IMR-90 (cell line): Measurements from ENCODE around the gene FAM162A. TPM values are rescaled to one million over a fixed set of nuclear protein-coding genes. Genes with fewer than 3 reads are reported as not detected.

Experiments
- ATAC-seq: fragments of 200-7000 bp; cut with Tn5 transposase; 2 replicates; pipeline ENCODE4 v1.9.1; 2020; ENCODE audit warnings: low read depth, mild to moderate bottlenecking, moderate library complexity
- BruUV-seq: library from RNA; stranded (reverse); fragments of 400-500 nt; replicated peaks from 2 replicates; lab custom pipeline; 2021; lab: Mats Ljungman, UMichigan
- CTCF ChIA-PET: fragments of 300-600 bp; formaldehyde crosslinking; extraction: SDS; loops from one replicate; lab custom pipeline; 2021; ENCODE audit warnings: antibody characterized with exemption; lab: Yijun Ruan, JAX
- POLR2A ChIA-PET: fragments of 300-600 bp; sonication (Branson Sonifier 250); formaldehyde crosslinking; loops from one replicate; lab custom pipeline; 2022; ENCODE audit warnings: antibody characterized with exemption; ENCODE audit not compliant: unreplicated experiment; lab: Charles Lee
- DNase-seq: peaks from one replicate; pipeline ENCODE4 v3.0.0; 2013
- H2AFZ ChIP-seq: replicated peaks from 2 replicates; pipeline ENCODE3; 2013; ENCODE audit warnings: low read length, mild to moderate bottlenecking; ENCODE audit not compliant: poor library complexity
- H2AK5ac ChIP-seq: 2 replicates; pipeline ENCODE4 v1.6.1; 2013; ENCODE audit warnings: low read depth, low read length, inconsistent platforms
- H2AK9ac ChIP-seq: replicated peaks from 2 replicates; pipeline ENCODE3; 2013; ENCODE audit warnings: mild to moderate bottlenecking, low read depth, low read length, moderate library complexity; ENCODE audit not compliant: poor library complexity
- H2BK120ac ChIP-seq: 2 replicates; pipeline ENCODE4 v1.6.1; 2013; ENCODE audit warnings: low read depth, low read length, inconsistent platforms
- H2BK15ac ChIP-seq: 3 replicates; pipeline ENCODE4 v1.6.1; 2013; ENCODE audit warnings: low read depth, low read length, inconsistent platforms
- H2BK20ac ChIP-seq: 2 replicates; pipeline ENCODE4 v1.6.1; 2013; ENCODE audit warnings: low read depth, mild to moderate bottlenecking, inconsistent platforms, low read length, moderate library complexity
- H2BK5ac ChIP-seq: 2 replicates; pipeline ENCODE4 v1.6.1; 2013; ENCODE audit warnings: mild to moderate bottlenecking, low read depth, low read length, inconsistent platforms; ENCODE audit not compliant: poor library complexity, severe bottlenecking
- H3K14ac ChIP-seq: replicated peaks from 2 replicates; pipeline ENCODE4 v1.6.1; 2013; ENCODE audit warnings: low read depth, low read length, inconsistent platforms
- H3K18ac ChIP-seq: 2 replicates; pipeline ENCODE4 v1.6.1; 2013; ENCODE audit warnings: low read depth, low read length, control low read depth
- H3K23ac ChIP-seq: 2 replicates; pipeline ENCODE4 v1.6.1; 2013; ENCODE audit warnings: low read depth, low read length, inconsistent platforms
- H3K27ac ChIP-seq: 2 replicates; pipeline ENCODE4 v1.5.1; 2013; ENCODE audit warnings: mild to moderate bottlenecking, control low read depth, low read length; ENCODE audit not compliant: insufficient read depth
- H3K27me3 ChIP-seq: 2 replicates; pipeline ENCODE4 v1.6.1; 2013; ENCODE audit warnings: low read length; ENCODE audit not compliant: control insufficient read depth, insufficient read depth
- H3K36me3 ChIP-seq: 2 replicates; pipeline ENCODE4 v1.6.1; 2013; ENCODE audit warnings: low read length, mixed read lengths; ENCODE audit not compliant: control insufficient read depth, insufficient read depth
- H3K4ac ChIP-seq: 2 replicates; pipeline ENCODE4 v1.6.1; 2013; ENCODE audit warnings: low read depth, low read length, inconsistent platforms
- H3K4me1 ChIP-seq: 2 replicates; pipeline ENCODE4 v1.6.1; 2013; ENCODE audit warnings: low read length, mixed read lengths; ENCODE audit not compliant: control insufficient read depth, insufficient read depth
- H3K4me2 ChIP-seq: 2 replicates; pipeline ENCODE4 v1.6.1; 2013; ENCODE audit warnings: low read depth, mild to moderate bottlenecking, control low read depth, low read length, moderate library complexity
- H3K4me3 ChIP-seq: 2 replicates; pipeline ENCODE4 v1.5.1; 2013; ENCODE audit warnings: low read depth, mild to moderate bottlenecking, control low read depth, low read length, moderate library complexity; ENCODE audit not compliant: insufficient read depth
- H3K56ac ChIP-seq: 2 replicates; pipeline ENCODE4 v1.6.1; 2013; ENCODE audit warnings: low read length, inconsistent platforms; ENCODE audit not compliant: insufficient read depth; ENCODE audit errors: extremely low read depth
- H3K79me1 ChIP-seq, 2 experiments: 2 replicates each; pipeline ENCODE4 v1.6.1; 2013; ENCODE audit warnings: low read length in 2 of 2, inconsistent platforms in 1 of 2, low read depth in 1 of 2
- H3K9ac ChIP-seq: 2 replicates; pipeline ENCODE4 v1.6.1; 2013; ENCODE audit warnings: low read depth, low read length, control low read depth
- H3K9me1 ChIP-seq: 2 replicates; pipeline ENCODE4 v1.6.1; 2013; ENCODE audit warnings: low read length, inconsistent platforms; ENCODE audit not compliant: insufficient read depth
- H3K9me3 ChIP-seq: 2 replicates; pipeline ENCODE4 v1.6.1; 2013; ENCODE audit warnings: low read length; ENCODE audit not compliant: control insufficient read depth, insufficient read depth
- H4K20me1 ChIP-seq: 2 replicates; pipeline ENCODE4 v1.6.1; 2013; ENCODE audit warnings: low read length, inconsistent platforms; ENCODE audit not compliant: insufficient read depth
- H4K5ac ChIP-seq: 2 replicates; pipeline ENCODE4 v1.6.1; 2013; ENCODE audit warnings: mild to moderate bottlenecking, low read depth, low read length, control low read depth
- H4K8ac ChIP-seq, 2 experiments: 2 replicates each; pipeline ENCODE4 v1.6.1; 2013; ENCODE audit warnings: low read depth in 2 of 2, low read length in 2 of 2, control low read depth in 1 of 2, inconsistent platforms in 1 of 2
- H4K91ac ChIP-seq: 2 replicates; pipeline ENCODE4 v1.6.1; 2013; ENCODE audit warnings: low read depth, low read length, inconsistent platforms; ENCODE audit not compliant: insufficient read depth
- BHLHE40 ChIP-seq: fragments of 150-350 bp; IDR thresholded peaks from 2 replicates; pipeline ENCODE4 v1.6.1; 2016; ENCODE audit warnings: mild to moderate bottlenecking, low read depth, low read length
- CEBPB ChIP-seq: IDR thresholded peaks from 2 replicates; pipeline ENCODE4 v1.6.1; 2012; ENCODE audit warnings: low read depth, low read length, improper control_type of control experiment
- CHD1 ChIP-seq: IDR thresholded peaks from 2 replicates; pipeline ENCODE4 v1.6.1; 2012; ENCODE audit warnings: low read depth, low read length, improper control_type of control experiment
- FOS ChIP-seq: fragments of 150-350 bp; IDR thresholded peaks from 2 replicates; pipeline ENCODE4 v1.6.1; 2016; ENCODE audit warnings: low read depth, low read length
- MAFK ChIP-seq: IDR thresholded peaks from 2 replicates; pipeline ENCODE4 v1.6.1; 2012; ENCODE audit warnings: low read depth, low read length, improper control_type of control experiment
- MAZ ChIP-seq: IDR thresholded peaks from 2 replicates; pipeline ENCODE4 v1.6.1; 2012; ENCODE audit warnings: low read depth, mild to moderate bottlenecking, low read length, improper control_type of control experiment, moderate library complexity, borderline replicate concordance
- MXI1 ChIP-seq: IDR thresholded peaks from 2 replicates; pipeline ENCODE4 v1.6.1; 2012; ENCODE audit warnings: low read depth, mild to moderate bottlenecking, low read length, moderate library complexity, borderline replicate concordance
- NFE2L2 ChIP-seq: fragments of 150-350 bp; IDR thresholded peaks from 2 replicates; pipeline ENCODE4 v1.6.1; 2016; ENCODE audit warnings: low read depth, mild to moderate bottlenecking, low read length
- POLR2A ChIP-seq: IDR thresholded peaks from 2 replicates; pipeline ENCODE4 v1.6.1; 2012; ENCODE audit warnings: mild to moderate bottlenecking, low read depth, low read length
- RAD21 ChIP-seq: IDR thresholded peaks from 2 replicates; pipeline ENCODE4 v1.6.1; 2012; ENCODE audit warnings: low read length, improper control_type of control experiment
- RCOR1 ChIP-seq: IDR thresholded peaks from 2 replicates; pipeline ENCODE4 v1.6.1; 2012; ENCODE audit warnings: mild to moderate bottlenecking, low read length, improper control_type of control experiment; ENCODE audit not compliant: insufficient replicate concordance
- RFX5 ChIP-seq: IDR thresholded peaks from 2 replicates; pipeline ENCODE4 v1.8.0; 2012; ENCODE audit warnings: low read depth, mild to moderate bottlenecking, low read length, moderate library complexity
- SMC3 ChIP-seq: fragments of 150-350 bp; IDR thresholded peaks from 2 replicates; pipeline ENCODE4 v1.6.1; 2016; ENCODE audit warnings: low read depth, mild to moderate bottlenecking, antibody characterized with exemption, low read length, moderate library complexity
- WGBS, 2 experiments: methylation state at CpG; one replicate each; pipeline versions ENCODE4 v1.1.5 to v1.1.7; 2013; ENCODE audit warnings: missing lambda C conversion rate in 2 of 2; ENCODE audit not compliant: insufficient read length in 1 of 2; ENCODE audit errors: extremely low coverage in 2 of 2; 5-methylcytosine and 5-hydroxymethylcytosine counted together
- dilution Hi-C: fragments of 300-500 bp; cut with HindIII; formaldehyde crosslinking; loops from one replicate; pipeline ENCODE4 v1.14.3; 2018; ENCODE audit warnings: low sequenced_read_pairs; ENCODE audit not compliant: unreplicated experiment
- in situ Hi-C: fragments of 300-500 bp; cut with MboI; formaldehyde crosslinking; loops from 3 replicates; pipeline ENCODE4 v1.14.3; 2019; ENCODE audit warnings: low sequenced_read_pairs, inconsistent platforms, mixed read lengths
- intact Hi-C: fragments of 100-400 bp; cut with micrococcal nuclease; formaldehyde crosslinking; loops from 2 replicates; pipeline ENCODE4 v1.10.0; 2022
- polyA plus RNA-seq, 3 experiments: library from polyadenylated mRNA; depleted of rRNA; stranded (reverse); fragments of >200 nt; gene quantifications; 2 replicates each; pipeline ENCODE4 v1.2.3, GENCODE V29; 2012; ENCODE audit warnings: low replicate concordance in 1 of 3
- total RNA-seq: library from RNA; depleted of rRNA; stranded (reverse); fragments of >200 nt; gene quantifications from 2 replicates; pipeline ENCODE4 v1.2.3, GENCODE V29; 2012
- TF ChIP-seq, protein P1 (sequence below): fragments of 150-350 bp; IDR thresholded peaks from 2 replicates; pipeline ENCODE4 v1.6.1; 2016; ENCODE audit warnings: low read depth, mild to moderate bottlenecking, low read length, moderate library complexity, borderline replicate concordance
- TF ChIP-seq, protein P2 (sequence below): conservative IDR thresholded peaks from 2 replicates; pipeline ENCODE4 v1.5.1; 2012; ENCODE audit warnings: mild to moderate bottlenecking, low read depth, low read length, improper control_type of control experiment
- TF ChIP-seq, protein P3 (sequence below): fragments of 150-350 bp; IDR thresholded peaks from 2 replicates; pipeline ENCODE4 v1.6.1; 2017; ENCODE audit warnings: mild to moderate bottlenecking, antibody characterized with exemption, low read length, low read depth

The FAM162A gene
- total and polyA plus RNA-seq, 2 of the 4 experiments (the other 2 are of a cell fraction), result 33.9 to 66.8 TPM

DNA sequence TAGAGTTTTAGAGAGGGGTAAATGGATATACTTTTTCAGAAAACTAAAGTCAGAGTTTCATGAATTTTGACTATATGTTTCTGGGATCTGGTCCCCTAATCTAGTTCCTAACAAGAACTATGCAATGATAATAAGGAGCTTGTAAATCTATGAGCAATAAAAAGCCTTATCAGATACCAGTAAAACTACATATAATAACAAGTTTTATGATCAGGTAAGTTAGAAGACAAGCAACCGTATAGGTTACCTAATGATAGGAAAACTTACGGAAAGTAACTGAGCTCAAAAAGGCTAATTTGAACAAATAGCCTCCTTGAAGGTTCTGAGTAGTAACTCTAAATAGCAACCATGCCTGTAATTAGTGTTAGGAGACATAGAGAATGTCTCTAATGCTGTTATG lies 22.0 kb upstream of the FAM162A start:
- Histone ChIP-seq H3K4me2 (no peak overlapping the region), H3K18ac (no peak overlapping the region), H3K56ac (no peak overlapping the region), H3K9me1 (peaks cover 3% of the 10 kb centered on the region), H3K4ac (no peak overlapping the region), H3K23ac (no peak overlapping the region), H3K14ac (no peak overlapping the region), H3K27me3 (no peaks in the 10 kb centered on the region), H3K4me1 (peaks cover 5% of the 10 kb centered on the region), H2AK9ac (no peak overlapping the region), H2BK5ac (no peak overlapping the region), H3K79me1 (no peaks in the 10 kb centered on the region; a peak in 1 of 4 replicates), H3K27ac (no peak overlapping the region), H4K5ac (no peak overlapping the region), H3K4me3 (no peak overlapping the region), H2BK15ac (no peak overlapping the region), H3K9ac (no peak overlapping the region), H2BK120ac (no peak overlapping the region), H4K8ac (no peak overlapping the region), H3K36me3 (peaks cover 12% of the 10 kb centered on the region), H3K9me3 (no peaks in the 10 kb centered on the region), H4K20me1 (no peaks in the 10 kb centered on the region), H2AK5ac (no peak overlapping the region), H4K91ac (no peak overlapping the region), H2AFZ (no peak overlapping the region), H2BK20ac (no peak overlapping the region)
- intact Hi-C loops, result no loop called here
- in situ Hi-C loops, result no loop called here
- no CpG with 5 or more reads among the region's 2 CpGs for WGBS, 2 experiments
- TF ChIP-seq BHLHE40 (no peak), POLR2A (no peak), FOS (no peak), RAD21 (no peak), SMC3 (no peak), RCOR1 (no peak), RFX5 (no peak), NFE2L2 (no peak), CEBPB (no peak), MXI1 (no peak), MAFK (no peak), CHD1 (no peak), MAZ (no peak)
- TF ChIP-seq, protein P1, sequence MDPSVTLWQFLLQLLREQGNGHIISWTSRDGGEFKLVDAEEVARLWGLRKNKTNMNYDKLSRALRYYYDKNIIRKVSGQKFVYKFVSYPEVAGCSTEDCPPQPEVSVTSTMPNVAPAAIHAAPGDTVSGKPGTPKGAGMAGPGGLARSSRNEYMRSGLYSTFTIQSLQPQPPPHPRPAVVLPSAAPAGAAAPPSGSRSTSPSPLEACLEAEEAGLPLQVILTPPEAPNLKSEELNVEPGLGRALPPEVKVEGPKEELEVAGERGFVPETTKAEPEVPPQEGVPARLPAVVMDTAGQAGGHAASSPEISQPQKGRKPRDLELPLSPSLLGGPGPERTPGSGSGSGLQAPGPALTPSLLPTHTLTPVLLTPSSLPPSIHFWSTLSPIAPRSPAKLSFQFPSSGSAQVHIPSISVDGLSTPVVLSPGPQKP, result no peak
- TF ChIP-seq, protein P2, sequence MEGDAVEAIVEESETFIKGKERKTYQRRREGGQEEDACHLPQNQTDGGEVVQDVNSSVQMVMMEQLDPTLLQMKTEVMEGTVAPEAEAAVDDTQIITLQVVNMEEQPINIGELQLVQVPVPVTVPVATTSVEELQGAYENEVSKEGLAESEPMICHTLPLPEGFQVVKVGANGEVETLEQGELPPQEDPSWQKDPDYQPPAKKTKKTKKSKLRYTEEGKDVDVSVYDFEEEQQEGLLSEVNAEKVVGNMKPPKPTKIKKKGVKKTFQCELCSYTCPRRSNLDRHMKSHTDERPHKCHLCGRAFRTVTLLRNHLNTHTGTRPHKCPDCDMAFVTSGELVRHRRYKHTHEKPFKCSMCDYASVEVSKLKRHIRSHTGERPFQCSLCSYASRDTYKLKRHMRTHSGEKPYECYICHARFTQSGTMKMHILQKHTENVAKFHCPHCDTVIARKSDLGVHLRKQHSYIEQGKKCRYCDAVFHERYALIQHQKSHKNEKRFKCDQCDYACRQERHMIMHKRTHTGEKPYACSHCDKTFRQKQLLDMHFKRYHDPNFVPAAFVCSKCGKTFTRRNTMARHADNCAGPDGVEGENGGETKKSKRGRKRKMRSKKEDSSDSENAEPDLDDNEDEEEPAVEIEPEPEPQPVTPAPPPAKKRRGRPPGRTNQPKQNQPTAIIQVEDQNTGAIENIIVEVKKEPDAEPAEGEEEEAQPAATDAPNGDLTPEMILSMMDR, result no peak
- TF ChIP-seq, protein P3, sequence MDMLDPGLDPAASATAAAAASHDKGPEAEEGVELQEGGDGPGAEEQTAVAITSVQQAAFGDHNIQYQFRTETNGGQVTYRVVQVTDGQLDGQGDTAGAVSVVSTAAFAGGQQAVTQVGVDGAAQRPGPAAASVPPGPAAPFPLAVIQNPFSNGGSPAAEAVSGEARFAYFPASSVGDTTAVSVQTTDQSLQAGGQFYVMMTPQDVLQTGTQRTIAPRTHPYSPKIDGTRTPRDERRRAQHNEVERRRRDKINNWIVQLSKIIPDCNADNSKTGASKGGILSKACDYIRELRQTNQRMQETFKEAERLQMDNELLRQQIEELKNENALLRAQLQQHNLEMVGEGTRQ, result no peak
- no TSS peak for BruUV-seq
- dilution Hi-C loops, result no loop called here
- no peak for ATAC-seq
- no peak for DNase-seq
- ChIA-PET CTCF (interaction anchor here (0.6 kb wide), 1 partner anchor 297 kb away, joined by 3 read pairs; no protein-coding TSS in a partner anchor), POLR2A (no interaction called here)
